NT2/D1 (cell line): ENCODE results near the gene INHA.

Experiments used
- SUZ12 ChIP-seq: IDR thresholded peaks from 2 replicates; pipeline ENCODE4 v1.6.1; 2011; ENCODE audit not compliant: insufficient read length, insufficient read depth; ENCODE audit errors: extremely low read depth
- YY1 ChIP-seq: IDR thresholded peaks from 2 replicates; pipeline ENCODE4 v1.6.1; 2011; ENCODE audit not compliant: insufficient read length, insufficient read depth
- ZNF274 ChIP-seq: IDR thresholded peaks from 2 replicates; pipeline ENCODE4 v1.6.1; 2011; ENCODE audit warnings: mild to moderate bottlenecking, low read depth, low read length

- no peak for TF ChIP-seq SUZ12
- no peak for TF ChIP-seq YY1
- TF ChIP-seq ZNF274, result no peak
These were observed 4.2 kb upstream of the INHA start for GRCh38 chr2:219567791-219568361.
